Measurements from ENCODE around the gene ARHGAP15. TPM values are rescaled to one million over a fixed set of nuclear protein-coding genes. Genes with fewer than 3 reads are reported as not detected.

ARHGAP15 gene
- polyA plus RNA-seq, 2 of the 4 experiments (the other 2 are of a cell fraction): 0.34 TPM; not detected in 1

GRCh38 chr2:143347901-143348414 is 218.7 kb downstream of the ARHGAP15 start:
- Histone ChIP-seq H3K4me3 (no peak overlapping the region), H3K9me3 (no peaks in the 10 kb centered on the region), H3K4me1 (no peaks in the 10 kb centered on the region), H3K27ac (no peak overlapping the region), H3K4me2 (no peak overlapping the region)
- ATAC-seq: no peak
- ChIA-PET POLR2A (no interaction called here), CTCF (no interaction called here)
- no peak for FAIRE-seq
- TF ChIP-seq NPAS2 (CRISPR knock-in tag; IDR thresholded peaks at IDR 0.05; ENCODE audit: borderline replicate concordance) (no peak), MAFK (IDR thresholded peaks at IDR 0.05; ENCODE audit: partially characterized antibody) (peak; percentile 53)
- DNase-seq (ENCODE audit: low read depth in 1 of 2, low spot score in 1 of 2): no peak
- 55% methylated on average over 4 of the region's 4 CpGs for WGBS (ENCODE audit: missing lambda C conversion rate)

GRCh38 chr2:143354050-143354750 is 225.0 kb downstream of the ARHGAP15 start:
- TF ChIP-seq HOXB13 (CRISPR knock-in tag; IDR thresholded peaks at IDR 0.05; ENCODE audit: low read depth): no peak
- no peak for TF ChIP-seq POLR2AphosphoS2 (conservative IDR thresholded peaks at IDR 0.05; ENCODE audit: low read length)
- no peak for TF ChIP-seq CBX8 (IDR thresholded peaks at IDR 0.05)
- TF ChIP-seq, protein P1, sequence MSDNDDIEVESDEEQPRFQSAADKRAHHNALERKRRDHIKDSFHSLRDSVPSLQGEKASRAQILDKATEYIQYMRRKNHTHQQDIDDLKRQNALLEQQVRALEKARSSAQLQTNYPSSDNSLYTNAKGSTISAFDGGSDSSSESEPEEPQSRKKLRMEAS (IDR thresholded peaks at IDR 0.05): no peak
- TF ChIP-seq SREBF2 (IDR thresholded peaks at IDR 0.05): no peak
- TF ChIP-seq SMC3 (IDR thresholded peaks at IDR 0.05): no peak
- no peak for TF ChIP-seq NPAS2 (CRISPR knock-in tag; IDR thresholded peaks at IDR 0.05; ENCODE audit: borderline replicate concordance)
- no peak for TF ChIP-seq POLR2A (IDR thresholded peaks at IDR 0.05; ENCODE audit: low read length)
- no peak for TF ChIP-seq KDM1A (IDR thresholded peaks at IDR 0.05; ENCODE audit: low read depth)
- no peaks in the 10 kb centered on the region for H3K9me3 ChIP-seq
- ChIA-PET CTCF (no interaction called here), POLR2A (no interaction called here)
- no peak overlapping the region for H3K4me3 ChIP-seq
- no peaks in the 10 kb centered on the region for H3K4me1 ChIP-seq
- H3K27ac ChIP-seq: no peak overlapping the region
- no peak overlapping the region for H3K4me2 ChIP-seq
- DNase-seq (ENCODE audit: low read depth in 1 of 2, low spot score in 1 of 2) (no peak), ATAC-seq (no peak), FAIRE-seq (no peak)
- WGBS (ENCODE audit: missing lambda C conversion rate): 46% methylated on average over 13 of the region's 13 CpGs

- 26% methylated on average over 6 of the region's 6 CpGs for WGBS (ENCODE audit: missing lambda C conversion rate)
- ChIA-PET CTCF (no interaction called here), POLR2A (no interaction called here)
- FAIRE-seq (no peak), ATAC-seq (no peak), DNase-seq (ENCODE audit: low read depth in 1 of 2, low spot score in 1 of 2) (no peak)
- Histone ChIP-seq H3K4me1 (no peaks in the 10 kb centered on the region), H3K27ac (no peak overlapping the region), H3K4me2 (no peak overlapping the region), H3K9me3 (no peaks in the 10 kb centered on the region), H3K4me3 (no peak overlapping the region)
- no peak for TF ChIP-seq SREBF2 (IDR thresholded peaks at IDR 0.05)
- no peak for TF ChIP-seq CEBPB (IDR thresholded peaks at IDR 0.05)
- TF ChIP-seq, protein P2, sequence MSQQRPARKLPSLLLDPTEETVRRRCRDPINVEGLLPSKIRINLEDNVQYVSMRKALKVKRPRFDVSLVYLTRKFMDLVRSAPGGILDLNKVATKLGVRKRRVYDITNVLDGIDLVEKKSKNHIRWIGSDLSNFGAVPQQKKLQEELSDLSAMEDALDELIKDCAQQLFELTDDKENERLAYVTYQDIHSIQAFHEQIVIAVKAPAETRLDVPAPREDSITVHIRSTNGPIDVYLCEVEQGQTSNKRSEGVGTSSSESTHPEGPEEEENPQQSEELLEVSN (IDR thresholded peaks at IDR 0.05; ENCODE audit: borderline replicate concordance, low read depth): no peak
- TF ChIP-seq HEYL (CRISPR knock-in tag; IDR thresholded peaks at IDR 0.05): no peak
- TF ChIP-seq ZC3H11A (IDR thresholded peaks at IDR 0.05): no peak
- TF ChIP-seq FOXS1 (CRISPR knock-in tag; IDR thresholded peaks at IDR 0.05): no peak
- TF ChIP-seq, protein P3, sequence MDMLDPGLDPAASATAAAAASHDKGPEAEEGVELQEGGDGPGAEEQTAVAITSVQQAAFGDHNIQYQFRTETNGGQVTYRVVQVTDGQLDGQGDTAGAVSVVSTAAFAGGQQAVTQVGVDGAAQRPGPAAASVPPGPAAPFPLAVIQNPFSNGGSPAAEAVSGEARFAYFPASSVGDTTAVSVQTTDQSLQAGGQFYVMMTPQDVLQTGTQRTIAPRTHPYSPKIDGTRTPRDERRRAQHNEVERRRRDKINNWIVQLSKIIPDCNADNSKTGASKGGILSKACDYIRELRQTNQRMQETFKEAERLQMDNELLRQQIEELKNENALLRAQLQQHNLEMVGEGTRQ (IDR thresholded peaks at IDR 0.05): no peak
- no peak for TF ChIP-seq BCL3 (IDR thresholded peaks at IDR 0.05)
- TF ChIP-seq RARB (CRISPR knock-in tag; IDR thresholded peaks at IDR 0.05): no peak
- no peak for TF ChIP-seq RNF2 (IDR thresholded peaks at IDR 0.05; ENCODE audit: borderline replicate concordance, low read depth)
- no peak for TF ChIP-seq JUNB (IDR thresholded peaks at IDR 0.05)
- TF ChIP-seq NR3C1 (IDR thresholded peaks at IDR 0.05): no peak
- TF ChIP-seq POLR2AphosphoS2 (conservative IDR thresholded peaks at IDR 0.05; ENCODE audit: low read length): no peak
These were observed 226.7 kb downstream of the ARHGAP15 start for GRCh38 chr2:143355870-143356269.

Measured in A549 (cell line).